NCI-H524 treated with DMSO at 0.1 percent for 48 hours (cell line): Measurements from ENCODE around the gene PTPRN2.

Experiments used
- DNase-seq: peaks from one replicate; lab custom pipeline; 2025; lab: John Stamatoyannopoulos, UW

PTPRN2 gene

GRCh38 chr7:158135931-158136330 lies 451.7 kb downstream of the PTPRN2 start:
- no peak for DNase-seq

DNA sequence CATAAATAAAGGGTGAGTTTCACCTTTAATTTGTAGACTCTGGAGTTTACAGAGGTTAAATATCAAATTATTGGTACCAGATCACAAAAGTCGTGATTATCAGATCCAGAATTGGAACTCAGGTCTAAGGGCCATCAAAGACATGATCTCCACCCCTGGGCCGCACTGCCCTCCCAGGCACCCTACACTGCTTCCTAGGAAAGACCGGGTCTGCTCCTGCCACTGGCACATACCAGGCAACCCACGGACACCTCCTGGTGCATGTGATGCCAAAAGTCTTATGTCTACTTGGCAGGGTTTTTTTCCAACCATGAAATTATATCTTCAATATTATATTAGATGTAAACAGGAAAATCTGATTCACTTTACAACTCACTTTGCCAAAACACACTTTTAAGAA lies 452.8 kb downstream of the PTPRN2 start:
- no peak for DNase-seq

- no peak for DNase-seq
These were observed 453.9 kb downstream of the PTPRN2 start for GRCh38 chr7:158133515-158134271.

- DNase-seq: no peak
These were observed 454.6 kb downstream of the PTPRN2 start for GRCh38 chr7:158133057-158133456.

DNA sequence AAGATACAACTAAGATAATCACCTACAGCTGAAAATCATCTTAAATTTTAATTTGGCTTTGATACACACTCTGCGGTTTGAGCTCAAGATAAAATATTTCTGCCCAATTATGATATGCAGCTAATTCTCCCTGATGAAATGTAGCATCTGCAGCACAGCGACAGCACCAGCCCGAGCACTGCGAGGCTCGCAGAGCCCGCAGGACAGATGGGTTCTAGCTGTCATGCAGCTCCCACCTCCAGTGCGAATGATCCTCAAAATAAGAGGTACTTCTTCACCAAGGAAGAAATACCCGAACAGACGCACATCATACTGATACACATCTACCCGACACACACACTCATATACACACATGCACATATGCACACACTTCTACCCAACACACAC lies 457.6 kb downstream of the PTPRN2 start:
- no peak for DNase-seq

DNA sequence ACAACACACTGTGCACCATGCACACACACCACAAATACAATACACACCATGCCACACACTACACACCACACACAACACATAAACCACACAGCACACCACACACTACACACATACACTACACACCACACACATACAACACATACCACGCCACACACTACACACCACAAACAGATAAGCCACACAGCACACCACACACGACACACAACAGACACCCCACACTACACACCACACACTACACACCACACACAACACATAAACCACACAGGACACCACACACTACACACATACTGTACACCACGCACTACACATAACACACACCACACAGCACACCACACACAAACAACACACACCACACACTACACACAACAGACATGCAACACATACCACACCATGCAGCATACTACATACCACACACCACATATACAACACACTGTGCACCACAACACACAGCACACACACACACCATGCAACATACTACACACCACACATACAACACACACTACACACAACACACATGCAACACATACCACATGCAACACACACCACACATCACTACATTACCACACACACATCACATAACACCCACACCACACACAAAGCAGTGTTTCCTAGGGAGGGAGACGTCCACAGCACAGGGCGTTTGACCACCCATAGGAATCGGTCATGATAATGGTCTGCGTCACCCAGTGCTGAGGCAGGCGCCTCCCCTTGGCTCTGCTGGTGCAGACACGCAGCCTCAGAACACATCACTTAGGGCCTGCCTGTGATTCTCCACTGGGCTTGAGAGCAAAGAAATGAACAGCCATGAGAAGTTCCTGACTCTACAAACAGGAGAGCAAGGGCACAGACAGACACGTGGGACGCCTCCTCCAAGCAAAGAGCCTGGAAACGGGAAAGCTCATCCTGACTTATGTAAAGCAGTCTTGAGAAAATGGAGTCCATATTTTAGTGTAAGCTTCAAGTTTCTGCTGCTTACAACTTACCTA lies 458.3 kb downstream of the PTPRN2 start:
- no peak for DNase-seq

GRCh38 chr7:158128572-158128971 lies 459.1 kb downstream of the PTPRN2 start:
- no peak for DNase-seq

- DNase-seq: no peak
These were observed 460.4 kb downstream of the PTPRN2 start for GRCh38 chr7:158127241-158127640.

- DNase-seq: no peak
These were observed 461.0 kb downstream of the PTPRN2 start for GRCh38 chr7:158126661-158127060.

DNA sequence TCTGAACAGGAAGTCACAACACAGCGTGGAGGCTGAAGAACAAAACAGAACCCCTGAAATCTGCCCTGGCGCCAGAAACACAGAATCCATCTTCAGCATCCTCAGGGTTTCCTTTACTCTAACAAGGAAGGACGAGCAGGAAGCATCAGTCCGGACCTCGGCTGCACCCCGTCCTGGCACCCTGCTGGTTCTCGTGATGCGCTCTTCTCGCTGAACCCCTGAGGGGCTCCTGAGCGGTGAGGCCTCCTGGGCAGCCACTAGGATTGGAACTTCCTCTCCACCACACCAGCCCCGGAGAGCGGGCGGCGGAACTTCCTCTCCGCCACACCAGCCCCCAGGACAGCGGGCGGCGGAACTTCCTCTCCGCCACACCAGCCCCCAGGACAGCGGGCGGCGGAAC lies 461.9 kb downstream of the PTPRN2 start:
- no peak for DNase-seq

DNA sequence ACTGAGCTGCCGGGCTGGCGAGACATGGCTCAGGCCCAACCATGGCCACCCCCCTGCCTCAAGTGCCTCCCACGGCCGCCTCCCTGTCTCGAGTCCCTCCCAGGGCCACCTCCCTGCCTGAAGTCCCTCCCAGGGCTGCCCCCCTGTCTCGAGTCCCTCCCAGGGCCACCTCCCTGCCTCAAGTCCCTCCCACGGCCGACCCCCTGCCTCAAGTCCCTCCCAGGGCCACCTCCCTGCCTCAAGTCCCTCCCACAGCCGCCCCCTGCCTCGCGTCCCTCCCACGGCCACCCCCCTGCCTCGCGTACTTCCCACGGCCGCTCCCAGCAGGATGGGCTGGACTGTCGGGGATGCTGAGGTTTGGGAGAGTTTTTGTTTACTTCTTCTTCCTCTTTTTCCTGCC lies 462.5 kb downstream of the PTPRN2 start:
- no peak for DNase-seq

DNA sequence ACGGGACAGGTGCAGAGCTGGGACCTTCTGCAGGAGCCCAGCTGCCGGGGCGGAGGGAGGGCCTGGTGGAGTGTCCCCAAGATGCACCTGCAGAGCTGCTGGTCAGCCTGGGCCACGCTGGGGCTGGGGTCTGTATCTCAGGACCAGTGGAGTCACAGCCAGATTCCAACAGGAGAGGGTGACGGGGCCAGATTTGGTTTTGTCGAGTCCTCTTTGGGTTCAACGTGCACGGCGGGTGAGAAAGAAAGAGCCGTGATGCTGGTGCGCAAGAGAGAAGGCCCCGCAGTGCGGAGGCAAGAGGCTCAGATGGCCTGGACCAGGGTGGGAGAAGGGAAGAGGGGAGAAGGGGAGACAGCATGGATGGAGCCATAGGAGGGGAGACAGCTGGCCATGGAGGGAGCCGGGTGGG lies 462.9 kb downstream of the PTPRN2 start:
- DNase-seq: no peak

DNA sequence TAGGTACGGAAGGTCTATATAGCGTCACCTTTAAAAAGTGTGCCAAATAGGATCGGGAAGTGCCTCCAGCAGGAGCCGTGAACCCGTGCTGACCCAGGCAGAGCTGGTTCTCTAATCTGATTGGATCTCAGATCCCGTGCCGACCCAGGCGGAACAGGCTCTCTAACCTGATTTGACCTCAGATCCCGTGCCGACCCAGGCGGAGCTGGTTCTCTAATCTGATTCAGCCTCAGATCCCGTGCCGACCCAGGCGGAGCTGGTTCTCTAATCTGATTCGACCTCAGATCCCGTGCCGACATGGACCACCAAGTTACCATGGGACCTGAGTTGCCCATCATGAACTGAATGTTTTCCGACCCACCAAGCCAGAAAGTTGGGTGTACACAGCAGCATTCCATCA lies 463.9 kb downstream of the PTPRN2 start:
- DNase-seq: no peak

- DNase-seq: no peak
These were observed 464.4 kb downstream of the PTPRN2 start for GRCh38 chr7:158123214-158123613.

DNA sequence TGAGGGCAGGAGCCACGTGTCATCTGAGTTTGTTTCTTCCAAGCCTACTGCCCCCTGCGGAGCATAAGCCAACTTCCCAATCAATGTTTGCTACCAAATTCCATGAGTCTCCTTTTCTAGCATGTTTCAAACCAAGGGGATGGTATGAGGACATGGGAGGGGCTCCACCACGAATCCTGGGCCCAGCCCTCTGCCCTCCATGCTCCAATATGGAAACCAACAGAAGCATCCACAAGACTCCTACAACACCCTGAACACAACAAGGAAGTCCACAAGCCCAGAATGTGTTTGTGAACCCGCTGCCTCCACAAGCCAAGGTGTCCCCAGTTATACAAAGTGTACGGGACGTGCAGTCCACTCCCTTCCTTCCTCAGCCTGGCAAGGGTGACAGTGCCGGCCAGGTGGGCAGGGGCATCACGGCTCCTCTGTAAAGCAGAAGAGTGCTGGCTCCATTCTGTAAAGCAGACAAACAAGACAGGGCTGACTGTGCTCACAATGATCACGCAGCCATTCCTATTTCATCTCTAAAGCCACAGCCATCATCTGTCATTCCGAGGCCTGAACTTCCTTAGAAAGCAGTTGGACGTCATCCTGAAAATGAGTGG lies 466.1 kb downstream of the PTPRN2 start:
- DNase-seq: no peak

DNA sequence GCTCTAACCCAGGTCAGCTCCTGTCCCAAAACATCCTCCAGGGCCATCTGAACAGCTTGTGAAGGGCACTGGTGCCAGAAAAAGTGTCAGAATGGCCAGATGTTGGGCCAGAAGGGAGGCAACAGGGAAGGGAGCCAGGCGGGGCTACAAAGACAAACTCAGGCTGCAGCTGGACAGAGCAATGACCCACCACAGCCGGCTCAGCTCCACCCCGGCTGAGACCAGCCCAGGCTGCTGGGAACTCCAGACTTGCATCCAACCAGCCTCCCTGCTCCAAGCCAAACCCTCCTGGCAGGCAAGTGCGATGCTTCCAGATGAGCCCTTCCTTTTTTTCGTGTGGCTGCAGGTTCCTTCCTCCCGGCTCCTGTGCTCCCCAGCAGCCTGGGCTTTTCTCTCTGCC lies 466.9 kb downstream of the PTPRN2 start:
- DNase-seq: no peak

- no peak for DNase-seq
These were observed 467.3 kb downstream of the PTPRN2 start for GRCh38 chr7:158120316-158120715.

- no peak for DNase-seq
These were observed 470.0 kb downstream of the PTPRN2 start for GRCh38 chr7:158117341-158118222.

DNA sequence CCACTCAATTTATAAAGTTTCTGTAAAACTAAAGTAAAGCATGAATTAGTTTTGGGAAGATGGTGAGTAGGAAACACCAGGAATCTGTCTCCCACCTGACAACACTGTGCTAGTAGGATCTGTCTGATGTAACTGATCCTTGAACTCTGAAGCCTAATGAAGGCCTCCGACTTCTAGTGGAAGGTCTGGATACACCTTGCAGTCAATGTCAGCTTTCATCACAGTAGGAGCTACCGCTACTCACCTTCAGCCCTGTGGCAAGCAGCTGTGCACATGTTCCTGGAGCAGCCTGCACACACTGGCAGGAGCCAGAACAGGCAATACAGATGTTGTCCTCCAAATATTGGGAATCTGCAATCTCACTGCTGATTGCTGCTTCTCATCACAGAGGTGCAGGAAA lies 471.4 kb downstream of the PTPRN2 start:
- DNase-seq: no peak

GRCh38 chr7:158114056-158114850 lies 473.4 kb downstream of the PTPRN2 start:
- no peak for DNase-seq
